UCSD-AML1 (cell line): Measurements from ENCODE around the gene ANAPC5.
"Not testable (repeated sequence)": the region's sequence is repeated elsewhere in the genome, so short reads cannot be mapped to it uniquely, and the experiment has no call there.

Experiments
- DNase-seq: peaks from one replicate; lab custom pipeline; 2025; ENCODE audit not compliant: unreplicated experiment; lab: John Stamatoyannopoulos, UW

ANAPC5 gene, protein sequence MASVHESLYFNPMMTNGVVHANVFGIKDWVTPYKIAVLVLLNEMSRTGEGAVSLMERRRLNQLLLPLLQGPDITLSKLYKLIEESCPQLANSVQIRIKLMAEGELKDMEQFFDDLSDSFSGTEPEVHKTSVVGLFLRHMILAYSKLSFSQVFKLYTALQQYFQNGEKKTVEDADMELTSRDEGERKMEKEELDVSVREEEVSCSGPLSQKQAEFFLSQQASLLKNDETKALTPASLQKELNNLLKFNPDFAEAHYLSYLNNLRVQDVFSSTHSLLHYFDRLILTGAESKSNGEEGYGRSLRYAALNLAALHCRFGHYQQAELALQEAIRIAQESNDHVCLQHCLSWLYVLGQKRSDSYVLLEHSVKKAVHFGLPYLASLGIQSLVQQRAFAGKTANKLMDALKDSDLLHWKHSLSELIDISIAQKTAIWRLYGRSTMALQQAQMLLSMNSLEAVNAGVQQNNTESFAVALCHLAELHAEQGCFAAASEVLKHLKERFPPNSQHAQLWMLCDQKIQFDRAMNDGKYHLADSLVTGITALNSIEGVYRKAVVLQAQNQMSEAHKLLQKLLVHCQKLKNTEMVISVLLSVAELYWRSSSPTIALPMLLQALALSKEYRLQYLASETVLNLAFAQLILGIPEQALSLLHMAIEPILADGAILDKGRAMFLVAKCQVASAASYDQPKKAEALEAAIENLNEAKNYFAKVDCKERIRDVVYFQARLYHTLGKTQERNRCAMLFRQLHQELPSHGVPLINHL

DNA sequence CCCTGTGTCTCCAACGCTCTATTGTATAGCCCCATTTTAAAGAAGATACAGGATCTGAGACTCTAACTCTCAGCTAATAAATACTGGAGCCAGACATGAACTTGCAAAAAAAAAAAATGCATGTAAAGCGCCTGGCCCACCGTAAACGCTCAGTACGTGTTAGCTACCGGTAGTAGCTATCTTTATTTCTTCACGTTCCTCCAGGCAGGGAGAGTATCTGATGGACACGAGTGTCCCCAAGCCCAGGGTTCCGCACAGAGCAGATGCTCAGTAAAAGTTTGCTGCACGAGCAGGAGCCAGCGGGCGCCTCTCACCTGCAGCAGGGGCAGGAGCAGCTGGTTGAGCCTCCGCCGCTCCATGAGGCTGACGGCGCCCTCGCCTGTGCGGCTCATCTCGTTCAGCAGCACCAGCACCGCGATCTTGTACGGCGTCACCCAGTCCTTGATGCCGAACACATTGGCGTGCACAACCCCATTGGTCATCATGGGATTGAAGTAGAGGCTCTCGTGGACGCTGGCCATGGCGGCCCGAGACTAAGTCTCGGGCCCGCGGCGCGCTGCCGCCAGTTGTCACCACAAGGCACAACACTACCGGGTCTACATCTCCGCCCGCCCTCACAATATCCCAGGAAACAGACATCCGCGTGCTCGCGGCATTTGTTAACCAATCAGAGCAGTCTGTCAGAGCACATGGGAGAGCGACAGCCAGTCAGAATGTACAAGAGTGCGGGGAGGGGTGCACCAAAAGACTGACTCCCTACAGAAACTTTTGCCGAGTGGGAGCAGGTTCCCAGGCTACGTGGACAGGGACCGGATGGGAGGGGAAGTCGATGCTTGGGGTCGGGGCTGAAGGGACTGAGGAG lies at the start of gene ANAPC5:
TSS of gene ANAPC5 (minus strand) at position 592 of the 862 bp plus-strand sequence. CDS start at position 521, 71 bp downstream.
- peak; percentile 94 for DNase-seq

DNA sequence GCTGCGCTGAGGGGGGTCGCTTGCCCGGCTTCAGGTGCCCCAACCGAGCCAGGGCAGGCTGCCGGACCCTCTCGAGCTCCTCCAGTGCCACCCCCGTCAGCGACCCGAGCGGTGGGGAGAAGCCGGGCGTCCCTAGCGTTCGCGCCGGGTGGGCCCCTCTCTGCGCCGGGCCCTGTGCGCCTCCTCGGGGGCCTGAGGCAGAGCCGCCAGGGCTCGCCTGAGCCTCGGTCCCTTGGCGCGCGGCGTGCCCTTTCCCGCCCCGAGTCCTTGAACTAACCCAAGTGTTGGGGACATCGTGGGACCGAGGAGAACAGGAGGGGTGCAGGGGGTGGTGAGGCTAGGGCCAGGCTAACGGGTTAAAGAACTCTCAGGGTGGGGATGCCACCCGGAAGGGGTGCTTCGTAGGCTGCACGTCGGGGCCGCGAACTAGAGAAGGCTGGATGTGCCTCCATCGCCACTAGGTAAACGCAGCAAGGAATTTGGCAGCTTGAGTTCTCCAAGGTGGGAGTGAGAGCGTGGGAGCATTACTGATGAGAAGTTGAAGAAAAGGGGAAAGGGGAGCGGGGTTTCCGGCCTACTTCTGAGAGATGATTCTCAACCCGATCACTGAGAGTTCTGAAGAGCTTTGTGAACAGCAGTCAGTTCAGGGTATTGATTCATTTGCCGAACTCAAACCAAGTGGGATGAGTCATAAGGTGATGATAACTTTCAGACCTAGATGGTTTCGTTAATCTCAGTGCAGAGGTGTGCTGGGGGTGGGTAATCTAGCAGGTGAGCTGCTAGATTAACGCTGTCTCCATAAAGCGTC lies 48.3 kb upstream of the ANAPC5 start:
- DNase-seq = peak; percentile 67

DNA sequence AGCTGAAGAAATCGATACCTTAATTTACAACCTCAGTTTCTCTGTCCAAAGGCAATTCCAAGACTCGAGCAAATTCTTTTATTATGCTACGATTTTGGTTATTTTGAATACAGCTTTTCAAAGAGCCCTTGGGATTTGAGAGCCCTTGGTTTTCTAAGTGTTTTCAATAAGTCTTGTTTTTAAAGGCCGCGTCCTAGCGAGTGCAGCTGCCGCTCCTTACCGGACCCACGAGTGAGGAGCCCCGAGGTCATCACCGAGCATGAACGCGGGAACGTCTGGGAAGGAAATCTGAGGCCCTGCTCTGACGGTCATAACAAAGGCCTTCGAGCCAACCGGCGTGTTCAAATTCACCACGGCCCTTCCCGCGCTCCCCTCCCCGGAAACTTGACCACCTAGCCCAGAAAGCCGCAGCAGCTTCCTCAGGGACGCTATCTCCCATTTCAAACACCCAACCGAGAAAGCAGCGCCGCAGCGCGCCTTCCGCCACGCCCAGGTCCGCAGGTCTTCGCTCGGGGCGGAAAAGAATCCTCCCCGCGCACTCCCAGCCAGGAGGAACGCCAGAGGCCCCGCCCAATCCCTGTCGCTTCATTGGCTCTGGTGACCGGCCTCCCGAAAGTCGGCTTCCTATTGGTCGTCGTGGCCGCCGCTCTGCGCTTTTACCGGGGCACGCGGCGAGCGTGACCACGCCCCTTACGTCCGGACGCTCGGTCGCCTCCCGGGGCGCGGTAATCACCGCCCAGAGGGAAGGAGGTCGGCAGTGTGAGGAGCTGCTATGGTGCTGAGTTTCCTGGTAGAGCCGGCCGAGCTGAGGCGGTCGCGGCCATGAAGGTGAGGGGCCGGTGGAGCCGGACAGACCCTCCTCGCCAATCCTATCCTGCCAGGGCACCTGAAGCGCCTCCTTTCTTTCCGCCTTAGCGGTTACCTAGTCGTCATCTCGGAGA lies 47.5 kb upstream of the ANAPC5 start, which contains the start of gene RNF34:
TSS of gene RNF34 (plus strand) at position 728 of the 941 bp plus-strand sequence. CDS start at position 823, 95 bp downstream.
- DNase-seq = peak; percentile 99

DNA sequence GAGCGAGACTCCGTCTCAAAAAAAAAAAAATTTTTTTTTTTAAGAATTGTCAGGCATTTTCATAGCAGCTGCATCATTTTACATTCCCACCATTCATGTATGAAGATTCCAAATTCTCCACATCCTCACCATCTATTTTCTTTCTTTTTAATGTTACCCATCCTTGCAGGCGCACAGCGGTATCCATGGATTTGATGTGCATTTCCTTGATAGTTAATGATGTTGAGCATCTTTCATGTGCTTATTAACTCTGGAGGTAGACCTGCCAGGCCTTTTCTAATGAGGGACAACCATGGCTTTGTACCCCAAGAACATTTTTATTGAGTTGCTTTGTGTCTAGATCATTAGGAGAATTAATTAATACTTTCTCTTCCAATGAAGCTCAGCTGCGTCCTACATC lies 46.1 kb upstream of the ANAPC5 start:
- DNase-seq = no peak

DNA sequence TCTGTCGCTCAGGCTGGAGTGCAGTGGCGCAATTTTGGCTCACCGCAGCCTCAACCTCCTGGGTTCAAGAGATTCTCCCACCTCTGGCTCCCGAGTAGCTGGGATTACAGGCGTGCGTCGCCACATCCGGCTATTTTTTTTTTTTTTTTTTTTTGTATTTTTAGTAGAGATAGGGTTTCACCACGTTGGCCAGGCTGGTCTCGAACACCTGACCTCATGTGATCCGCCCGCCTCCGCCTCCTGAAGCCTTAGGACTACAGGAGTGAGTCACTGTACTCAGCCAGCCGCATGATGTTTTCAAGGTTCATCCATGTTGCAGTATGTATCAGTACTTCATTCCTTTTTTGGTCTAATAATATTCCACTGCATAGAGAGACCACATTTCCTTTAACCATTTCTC lies 45.3 kb upstream of the ANAPC5 start:
- DNase-seq = no peak

DNA sequence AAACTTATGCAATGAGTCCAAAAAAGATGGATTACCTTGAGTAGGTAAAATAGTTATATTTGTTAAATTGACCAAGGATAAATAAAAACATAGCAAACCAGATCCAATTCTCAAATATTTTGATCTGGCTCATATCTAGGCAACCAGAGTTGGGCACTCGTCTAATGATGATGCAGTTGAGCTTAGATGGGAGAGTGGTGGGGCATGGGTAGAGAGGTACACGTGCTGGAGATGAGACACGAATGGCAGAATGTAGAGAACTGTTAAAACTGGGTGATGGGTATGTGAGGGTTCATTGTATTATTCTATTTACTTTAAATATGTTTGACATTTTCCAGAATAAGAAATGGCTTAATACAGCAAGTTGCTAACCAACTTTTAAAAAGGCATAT lies 40.1 kb upstream of the ANAPC5 start:
- no peak for DNase-seq

DNA sequence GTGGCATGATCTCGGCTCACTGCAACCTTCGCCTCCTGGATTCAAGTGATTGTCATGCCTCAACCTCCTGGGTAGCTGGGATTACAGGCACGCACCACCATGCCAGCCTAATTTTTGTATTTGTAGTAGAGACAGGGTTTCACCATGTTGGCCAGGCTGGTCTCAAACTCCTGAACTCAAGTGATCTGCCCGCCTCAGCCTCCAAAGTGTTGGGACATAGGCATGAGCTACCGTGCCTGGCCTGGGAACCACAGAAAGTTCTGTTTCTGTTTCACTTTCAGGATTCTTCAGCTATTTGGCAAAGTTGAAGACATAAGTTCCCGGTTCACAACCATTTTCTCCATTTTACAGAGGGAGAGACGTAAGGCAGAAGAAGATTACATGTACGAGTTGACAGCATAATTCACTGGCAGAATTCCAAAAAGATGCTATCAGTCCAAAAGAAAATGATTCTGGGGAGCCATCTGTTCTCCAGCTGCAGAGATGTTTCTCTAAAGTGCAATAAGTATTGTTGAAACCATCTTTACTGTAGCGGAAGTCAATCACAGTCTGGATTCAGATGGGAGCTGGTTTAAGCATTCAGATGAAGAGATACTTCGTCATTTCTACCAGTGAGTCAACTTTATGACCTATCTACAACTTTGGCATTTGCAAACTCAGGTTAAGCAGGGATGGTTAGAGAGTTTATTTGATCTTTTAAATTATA lies 39.6 kb upstream of the ANAPC5 start:
- no peak for DNase-seq

DNA sequence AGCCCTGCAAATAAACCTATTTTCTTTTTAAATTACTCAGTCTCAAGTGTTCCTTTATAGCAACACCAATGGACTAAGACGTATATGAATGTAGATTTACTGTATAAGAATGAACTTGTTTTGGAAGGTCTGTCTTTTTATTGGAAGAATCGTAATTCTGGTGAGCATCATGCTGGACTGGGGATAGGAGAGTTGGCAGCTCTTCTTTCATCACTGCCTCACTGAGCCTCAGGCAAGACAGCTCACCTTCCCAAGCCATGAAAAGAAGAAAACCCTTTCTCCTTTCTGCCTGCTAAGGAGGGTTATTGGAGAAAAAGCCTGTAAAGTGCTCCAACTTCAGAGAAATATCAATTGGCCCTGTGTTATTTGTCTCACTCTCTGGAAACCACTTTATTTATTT lies 38.6 kb upstream of the ANAPC5 start:
- no peak for DNase-seq

DNA sequence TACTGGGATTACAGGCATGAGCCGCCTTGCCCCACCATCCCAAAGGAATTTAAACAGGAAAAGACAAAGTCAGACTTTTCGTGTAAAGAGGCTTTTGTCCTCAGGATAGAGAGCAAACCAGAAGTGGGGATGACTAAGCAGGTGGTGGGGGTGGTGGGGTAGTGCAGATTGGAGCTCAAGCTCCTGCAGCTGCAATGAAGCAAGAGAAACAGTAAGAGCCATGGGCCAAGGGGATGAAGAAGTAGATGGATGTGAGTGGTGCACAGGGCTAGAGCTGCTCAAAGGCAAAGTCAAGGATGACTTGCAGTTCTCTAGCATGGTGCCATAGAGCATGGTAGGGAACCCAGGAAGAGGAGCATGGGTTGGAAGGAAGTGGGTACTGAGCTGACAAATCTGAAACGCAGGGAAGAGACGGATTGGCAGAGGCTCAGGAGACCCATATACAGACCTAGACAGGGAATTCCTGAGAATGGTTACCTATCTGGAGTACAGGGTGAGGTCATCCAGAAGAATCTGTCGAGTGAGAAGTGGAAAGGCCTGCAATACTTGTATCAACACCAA lies 36.3 kb upstream of the ANAPC5 start:
- peak; percentile 22 for DNase-seq

DNA sequence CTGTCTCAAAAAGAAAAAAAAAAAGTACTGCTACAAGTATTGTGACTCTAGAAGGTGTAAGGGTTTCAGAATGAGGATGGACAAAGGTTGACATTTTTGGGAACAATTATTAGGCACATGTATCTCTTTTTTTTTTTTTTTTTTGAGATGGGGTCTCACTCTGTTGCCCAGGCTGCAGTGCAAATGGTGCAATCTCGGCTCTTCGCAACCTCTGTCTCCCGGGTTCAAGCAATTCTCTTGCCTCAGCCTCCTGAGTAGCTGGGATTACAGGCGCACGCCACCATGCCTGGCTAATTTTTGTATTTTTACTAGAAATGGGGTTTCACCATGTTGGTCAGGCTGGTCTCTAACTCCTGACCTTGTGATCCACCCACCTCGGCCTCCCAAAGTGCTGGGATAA lies 32.7 kb upstream of the ANAPC5 start:
- not testable (repeated sequence) for DNase-seq

DNA sequence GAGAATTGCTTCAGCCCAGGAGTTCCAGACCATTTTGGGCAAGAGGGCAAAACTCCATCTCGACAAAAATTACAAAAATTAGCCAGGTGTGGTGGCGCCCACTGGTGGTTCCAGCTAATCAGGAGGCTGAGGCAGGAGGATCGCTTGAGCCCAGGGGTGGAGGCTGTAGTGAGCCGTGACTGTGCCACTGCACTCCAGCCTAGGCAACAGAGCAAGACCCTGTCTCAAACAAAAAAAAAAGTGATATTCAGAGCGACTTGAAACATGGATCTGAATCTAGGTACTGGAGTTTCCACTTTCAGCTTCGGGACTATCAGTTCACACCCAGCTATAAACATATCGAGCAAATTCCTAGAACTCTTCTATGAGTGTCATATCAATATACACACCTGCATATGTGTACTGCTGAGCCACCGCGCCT lies 31.4 kb upstream of the ANAPC5 start:
- DNase-seq = no peak

DNA sequence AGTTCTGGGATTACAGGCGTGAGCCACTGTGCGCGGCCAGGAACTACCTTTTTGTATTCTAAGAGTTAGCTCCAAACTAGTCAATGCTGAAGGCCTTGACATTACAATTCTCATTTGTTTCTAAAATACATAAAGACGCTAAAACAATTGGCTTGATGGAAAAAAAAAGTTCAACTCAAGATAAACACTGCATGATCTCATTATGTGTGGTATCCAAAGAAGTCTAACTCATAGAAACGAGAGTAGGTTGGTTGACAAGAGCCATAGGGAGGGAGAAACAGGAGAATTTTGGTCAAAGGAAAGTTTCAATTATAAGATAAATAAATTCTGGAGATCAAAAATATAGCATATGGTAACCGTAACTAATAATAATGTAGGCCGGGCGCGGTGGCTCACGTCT lies 27.7 kb upstream of the ANAPC5 start:
- DNase-seq = no peak

DNA sequence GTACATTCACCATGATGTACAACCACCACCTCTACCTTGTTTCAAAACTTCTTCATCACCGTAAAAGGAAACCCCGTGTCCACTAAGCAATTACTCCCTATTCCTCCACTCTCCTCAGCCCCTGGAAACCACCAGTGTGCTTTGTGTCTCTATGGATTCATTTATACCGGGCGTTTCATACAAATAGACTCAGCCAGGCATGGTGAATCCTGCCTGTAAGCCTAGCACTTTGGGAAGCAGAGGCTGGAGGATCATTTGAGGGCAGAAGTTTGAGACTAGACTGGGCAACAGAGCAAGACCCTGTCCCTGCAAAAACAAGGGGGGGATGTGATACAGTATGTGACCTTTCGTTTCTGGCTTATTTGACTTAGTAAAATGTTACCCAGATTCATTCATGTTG lies 26.5 kb upstream of the ANAPC5 start:
- no peak for DNase-seq

DNA sequence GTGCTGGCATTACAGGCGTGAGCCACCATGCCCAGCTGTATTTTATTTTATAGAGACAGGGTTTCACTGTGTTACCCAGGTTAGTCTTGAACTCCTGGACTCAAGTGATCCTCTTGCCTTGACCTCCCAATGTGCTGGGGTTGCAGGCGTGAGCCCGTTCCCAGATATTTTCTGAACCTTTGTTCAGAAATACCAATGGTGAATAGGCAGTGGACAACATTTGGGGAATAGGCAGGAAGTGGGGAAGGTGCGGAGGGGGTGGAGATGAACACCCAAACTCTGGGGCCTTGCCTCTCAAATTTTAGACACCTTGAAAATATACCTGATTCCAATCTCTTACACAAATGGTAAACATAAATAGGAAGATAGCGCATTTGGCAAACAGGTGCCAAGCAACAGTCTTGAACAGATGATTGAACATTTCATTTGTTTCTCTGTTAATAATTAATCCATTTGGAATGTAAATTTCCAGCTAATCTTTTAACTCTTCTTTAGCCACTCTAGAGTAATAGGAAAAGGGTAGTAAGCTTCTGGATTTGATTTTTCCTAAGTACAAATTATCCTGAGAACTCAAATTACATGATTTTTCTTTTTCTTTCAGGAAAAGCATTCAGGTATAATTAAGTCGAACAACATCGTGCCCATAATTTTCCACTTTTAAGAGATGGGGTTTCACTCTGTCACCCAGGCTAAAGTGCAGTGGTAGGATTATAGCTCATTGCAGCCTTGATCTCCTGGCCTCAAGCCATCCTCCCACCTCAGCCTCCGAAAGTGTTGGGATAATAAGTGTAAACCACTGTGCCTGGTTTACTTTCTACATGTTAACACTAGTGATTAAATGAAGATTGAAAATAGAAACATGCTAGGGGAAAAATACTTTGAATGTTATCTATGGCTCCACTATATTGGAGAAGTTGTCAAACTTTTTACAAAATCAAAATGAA lies 24.8 kb upstream of the ANAPC5 start:
- no peak for DNase-seq

DNA sequence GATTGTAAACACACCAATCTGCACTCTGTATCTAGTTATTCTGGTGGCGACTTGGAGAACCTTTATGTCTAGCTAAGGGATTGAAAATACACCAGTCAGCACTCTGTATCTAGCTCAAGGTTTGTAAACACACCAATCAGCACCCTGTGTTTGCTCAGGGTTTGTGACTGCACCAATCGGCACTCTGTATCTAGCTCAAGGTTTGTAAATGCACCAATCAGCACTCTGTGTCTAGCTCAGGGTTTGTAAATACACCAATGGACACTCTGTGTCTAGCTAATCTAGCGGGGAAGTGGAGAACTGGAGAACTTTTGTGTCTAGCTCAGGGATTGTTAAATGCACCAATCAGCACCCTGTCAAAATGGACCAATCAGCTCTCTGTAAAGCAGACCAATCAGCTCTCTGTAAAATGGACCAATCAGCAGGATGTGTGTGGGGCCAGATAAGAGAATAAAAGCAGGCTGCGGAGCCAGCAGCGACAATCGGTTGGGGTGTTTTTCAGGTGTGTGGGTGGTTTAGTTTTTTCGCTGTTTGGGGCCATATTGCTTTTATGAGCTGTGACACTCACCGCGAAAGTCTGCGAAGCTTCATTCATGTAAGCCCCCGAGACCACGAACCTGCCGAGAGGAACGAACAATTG lies 22.9 kb upstream of the ANAPC5 start:
- DNase-seq = not testable (repeated sequence)

DNA sequence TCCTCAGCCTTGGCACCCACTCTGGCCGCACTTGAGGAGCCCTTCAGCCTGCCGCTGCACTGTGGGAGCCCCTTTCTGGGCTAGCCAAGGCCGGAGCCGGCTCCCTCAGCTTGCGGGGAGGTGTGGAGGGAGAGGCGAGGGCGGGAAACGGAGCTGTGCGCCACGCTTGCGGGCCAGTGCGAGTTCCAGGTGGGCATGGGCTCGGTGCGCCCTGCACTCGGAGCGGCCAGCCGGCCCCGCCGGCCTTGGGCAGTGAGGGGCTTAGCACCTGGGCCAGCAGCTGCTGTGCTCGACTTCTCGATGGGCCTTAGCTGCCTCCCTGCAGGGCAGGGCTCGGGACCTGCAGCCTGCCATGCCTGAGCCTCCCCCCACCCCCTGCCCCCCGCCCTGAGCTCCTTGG lies 22.1 kb upstream of the ANAPC5 start:
- not testable (repeated sequence) for DNase-seq

DNA sequence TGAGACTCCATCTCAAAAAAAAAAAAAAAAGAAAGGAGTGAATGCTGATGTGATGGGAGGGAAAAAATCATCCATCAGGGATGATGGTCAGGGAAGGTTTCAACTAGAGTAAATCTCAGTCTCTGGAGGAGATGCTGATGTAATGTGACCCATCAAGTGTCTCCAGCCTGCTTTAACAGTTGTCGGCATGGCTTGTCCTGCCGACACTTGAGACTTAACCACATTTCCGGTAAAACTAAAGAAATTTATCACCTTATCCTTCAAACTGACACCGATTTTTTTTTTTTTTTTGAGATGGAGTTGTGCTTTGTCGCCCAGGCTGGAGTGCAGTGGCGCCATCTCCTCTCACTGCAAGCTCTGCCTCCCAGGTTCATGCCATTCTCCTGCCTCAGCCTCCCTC lies 21.5 kb upstream of the ANAPC5 start:
- no peak for DNase-seq
